Gastroesophageal sphincter (tissue), 3 donors: Measurements from ENCODE around the gene CHST3.

Source experiments
- EP300 ChIP-seq: sonication (generic); formaldehyde crosslinking; IDR thresholded peaks from one replicate; pipeline ENCODE4 v1.6.1; 2017; ENCODE audit warnings: antibody characterized with exemption, mild to moderate bottlenecking
- POLR2A ChIP-seq, 2 donors: fragments of 450-650 bp; IDR thresholded peaks; one replicate each; pipeline ENCODE4 v1.6.1; 2017; ENCODE audit warnings: antibody characterized with exemption in 2 of 2, mild to moderate bottlenecking in 2 of 2, moderate library complexity in 1 of 2
- POLR2AphosphoS5 ChIP-seq: sonication (generic); formaldehyde crosslinking; IDR thresholded peaks from one replicate; pipeline ENCODE4 v1.6.1; 2017; ENCODE audit warnings: antibody characterized with exemption
- TF ChIP-seq, protein P1 (sequence below), 4 experiments: fragments of 200-600 bp in 2 of 4; fragments of 450-650 bp in 2 of 4; sonication (generic) in 1 of 4; IDR thresholded peaks; one replicate each; pipeline ENCODE4 v1.5.1; 2017 to 2019; ENCODE audit warnings: antibody characterized with exemption in 4 of 4, mild to moderate bottlenecking in 2 of 4, moderate library complexity in 2 of 4

DNA sequence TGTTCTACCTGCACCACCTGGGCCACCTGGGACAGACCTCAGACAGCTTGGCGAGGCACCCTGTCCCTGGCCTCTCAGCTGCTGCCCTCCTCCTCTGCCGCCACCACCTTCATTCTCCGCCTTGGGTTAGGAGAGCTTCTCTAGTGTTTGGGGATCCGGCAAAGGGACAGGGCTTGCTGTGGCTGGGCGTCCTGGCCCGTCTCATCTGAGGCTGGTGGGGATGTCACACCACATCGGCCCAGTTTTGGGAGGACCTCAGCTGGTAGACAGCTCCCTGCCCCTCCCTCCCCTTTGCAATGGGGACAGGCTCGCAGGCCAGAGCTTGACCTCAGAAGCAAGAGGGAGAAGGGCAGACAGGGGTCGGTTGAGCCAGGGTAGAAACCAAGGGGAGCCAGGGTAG lies 97.7 kb downstream of the CHST3 start:
- TF ChIP-seq, protein P1, sequence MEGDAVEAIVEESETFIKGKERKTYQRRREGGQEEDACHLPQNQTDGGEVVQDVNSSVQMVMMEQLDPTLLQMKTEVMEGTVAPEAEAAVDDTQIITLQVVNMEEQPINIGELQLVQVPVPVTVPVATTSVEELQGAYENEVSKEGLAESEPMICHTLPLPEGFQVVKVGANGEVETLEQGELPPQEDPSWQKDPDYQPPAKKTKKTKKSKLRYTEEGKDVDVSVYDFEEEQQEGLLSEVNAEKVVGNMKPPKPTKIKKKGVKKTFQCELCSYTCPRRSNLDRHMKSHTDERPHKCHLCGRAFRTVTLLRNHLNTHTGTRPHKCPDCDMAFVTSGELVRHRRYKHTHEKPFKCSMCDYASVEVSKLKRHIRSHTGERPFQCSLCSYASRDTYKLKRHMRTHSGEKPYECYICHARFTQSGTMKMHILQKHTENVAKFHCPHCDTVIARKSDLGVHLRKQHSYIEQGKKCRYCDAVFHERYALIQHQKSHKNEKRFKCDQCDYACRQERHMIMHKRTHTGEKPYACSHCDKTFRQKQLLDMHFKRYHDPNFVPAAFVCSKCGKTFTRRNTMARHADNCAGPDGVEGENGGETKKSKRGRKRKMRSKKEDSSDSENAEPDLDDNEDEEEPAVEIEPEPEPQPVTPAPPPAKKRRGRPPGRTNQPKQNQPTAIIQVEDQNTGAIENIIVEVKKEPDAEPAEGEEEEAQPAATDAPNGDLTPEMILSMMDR (IDR thresholded peaks at IDR 0.05): no peak
- TF ChIP-seq POLR2AphosphoS5 (no peak), POLR2A (IDR thresholded peaks at IDR 0.05) (no peak), EP300 (no peak)
